HepG2 (cell line): Measurements from ENCODE around the gene CYP19A1. TPM values are rescaled to one million over a fixed set of nuclear protein-coding genes. Genes with fewer than 3 reads are reported as not detected.

Experiments
- ELF1 ChIP-seq: sonication (generic); formaldehyde crosslinking; IDR thresholded peaks from 2 replicates; pipeline ENCODE4 v1.4.0; 2020; ENCODE audit warnings: missing genetic modification reagents
- FOXA3 ChIP-seq: IDR thresholded peaks from 2 replicates; pipeline ENCODE4 v1.6.1; 2016; ENCODE audit warnings: missing genetic modification reagents, missing compliant biosample characterization
- FOXO1 ChIP-seq: sonication (generic); formaldehyde crosslinking; IDR thresholded peaks from 2 replicates; pipeline ENCODE4 v1.4.0; 2020; ENCODE audit warnings: missing genetic modification reagents
- GABPA ChIP-seq, 2 experiments: IDR thresholded peaks; 2 replicates each; pipeline ENCODE4 v1.6.1; 2011 to 2016; ENCODE audit warnings: low read depth in 2 of 2, low read length in 1 of 2, missing biosample characterization in 1 of 2, missing genetic modification characterization in 1 of 2
- HNRNPH1 ChIP-seq: fragments of 200-400 bp; formaldehyde crosslinking; optimal IDR thresholded peaks from 2 replicates; pipeline ENCODE3; 2017; ENCODE audit warnings: mild to moderate bottlenecking, low read depth, low read length
- NFKBIZ ChIP-seq: IDR thresholded peaks from 2 replicates; pipeline ENCODE4 v1.6.1; 2018; ENCODE audit warnings: missing genetic modification reagents, missing compliant biosample characterization
- RFX1 ChIP-seq: fragments of 450-650 bp; IDR thresholded peaks from 2 replicates; pipeline ENCODE4 v1.6.1; 2017
- RNF2 ChIP-seq: fragments of 450-650 bp; conservative IDR thresholded peaks from 2 replicates; pipeline ENCODE4 v1.6.1; 2016; ENCODE audit warnings: low read depth
- SIX4 ChIP-seq: sonication (generic); formaldehyde crosslinking; IDR thresholded peaks from 2 replicates; pipeline ENCODE4 v1.4.0; 2020; ENCODE audit warnings: missing genetic modification reagents
- SRF ChIP-seq: IDR thresholded peaks from 2 replicates; pipeline ENCODE4 v1.6.1; 2011; ENCODE audit warnings: mild to moderate bottlenecking, low read depth, low read length, moderate library complexity
- TGIF2 ChIP-seq: IDR thresholded peaks from 2 replicates; pipeline ENCODE4 v1.6.1; 2016; ENCODE audit warnings: control low read depth, missing compliant biosample characterization
- ZNF629 ChIP-seq: sonication (generic); formaldehyde crosslinking; conservative IDR thresholded peaks from 2 replicates; pipeline ENCODE4 v1.5.0; 2020; ENCODE audit warnings: missing genetic modification reagents
- ZNF674 ChIP-seq: sonication (generic); formaldehyde crosslinking; IDR thresholded peaks from 2 replicates; pipeline ENCODE4 v1.5.0; 2020; ENCODE audit warnings: low read depth, mild to moderate bottlenecking, missing genetic modification reagents
- ZNF75D ChIP-seq: sonication (generic); formaldehyde crosslinking; IDR thresholded peaks from 2 replicates; pipeline ENCODE4 v1.8.1; 2023; ENCODE audit warnings: missing genetic modification reagents, mild to moderate bottlenecking, borderline replicate concordance
- ZSCAN22 ChIP-seq: sonication (generic); formaldehyde crosslinking; IDR thresholded peaks from 2 replicates; pipeline ENCODE4 v1.4.0; 2020; ENCODE audit warnings: mild to moderate bottlenecking, missing genetic modification reagents
- polyA plus RNA-seq, 8 experiments: library from polyadenylated mRNA; depleted of rRNA in 3 of 8; stranded (reverse) in 7 of 8; unstranded in 1 of 8; fragments of >200 nt; fragmentation: Illumina TruSeq in 4 of 8; extraction: Trizol in 4 of 8; gene quantifications; 2 replicates each; pipeline versions ENCODE4 v1.2.1 to v1.2.3, GENCODE V29; 2011 to 2016; ENCODE audit warnings: low read depth in 4 of 8, missing spikeins in 1 of 8, mixed read lengths in 1 of 8; ENCODE audit not compliant: insufficient read depth in 1 of 8
- total RNA-seq, 5 experiments: library from RNA; depleted of rRNA; stranded (reverse); fragments of >200 nt; fragmentation: Illumina TruSeq; extraction: Trizol; gene quantifications; 2 replicates each; pipeline ENCODE4 v1.2.3, GENCODE V29; 2016; ENCODE audit warnings: low read depth in 1 of 5
- TF ChIP-seq, protein P1 (sequence below): sonication (generic); formaldehyde crosslinking; IDR thresholded peaks from 2 replicates; pipeline ENCODE4 v1.9.0; 2021; ENCODE audit warnings: missing genetic modification reagents, mild to moderate bottlenecking, borderline replicate concordance
- TF ChIP-seq, protein P2 (sequence below): sonication (generic); formaldehyde crosslinking; IDR thresholded peaks from 2 replicates; pipeline ENCODE4 v1.5.0; 2020; ENCODE audit warnings: mild to moderate bottlenecking, missing genetic modification reagents, borderline replicate concordance
- TF ChIP-seq, protein P3 (sequence below): sonication (generic); formaldehyde crosslinking; IDR thresholded peaks from 2 replicates; pipeline ENCODE4 v1.9.0; 2022; ENCODE audit warnings: missing genetic modification reagents, mild to moderate bottlenecking, borderline replicate concordance

Gene CYP19A1
- total and polyA plus RNA-seq, 2 of the 13 experiments (the other 11 are each of a cell fraction or from before 2014, with no cell fraction given) = 10.9 to 23.0 TPM

DNA sequence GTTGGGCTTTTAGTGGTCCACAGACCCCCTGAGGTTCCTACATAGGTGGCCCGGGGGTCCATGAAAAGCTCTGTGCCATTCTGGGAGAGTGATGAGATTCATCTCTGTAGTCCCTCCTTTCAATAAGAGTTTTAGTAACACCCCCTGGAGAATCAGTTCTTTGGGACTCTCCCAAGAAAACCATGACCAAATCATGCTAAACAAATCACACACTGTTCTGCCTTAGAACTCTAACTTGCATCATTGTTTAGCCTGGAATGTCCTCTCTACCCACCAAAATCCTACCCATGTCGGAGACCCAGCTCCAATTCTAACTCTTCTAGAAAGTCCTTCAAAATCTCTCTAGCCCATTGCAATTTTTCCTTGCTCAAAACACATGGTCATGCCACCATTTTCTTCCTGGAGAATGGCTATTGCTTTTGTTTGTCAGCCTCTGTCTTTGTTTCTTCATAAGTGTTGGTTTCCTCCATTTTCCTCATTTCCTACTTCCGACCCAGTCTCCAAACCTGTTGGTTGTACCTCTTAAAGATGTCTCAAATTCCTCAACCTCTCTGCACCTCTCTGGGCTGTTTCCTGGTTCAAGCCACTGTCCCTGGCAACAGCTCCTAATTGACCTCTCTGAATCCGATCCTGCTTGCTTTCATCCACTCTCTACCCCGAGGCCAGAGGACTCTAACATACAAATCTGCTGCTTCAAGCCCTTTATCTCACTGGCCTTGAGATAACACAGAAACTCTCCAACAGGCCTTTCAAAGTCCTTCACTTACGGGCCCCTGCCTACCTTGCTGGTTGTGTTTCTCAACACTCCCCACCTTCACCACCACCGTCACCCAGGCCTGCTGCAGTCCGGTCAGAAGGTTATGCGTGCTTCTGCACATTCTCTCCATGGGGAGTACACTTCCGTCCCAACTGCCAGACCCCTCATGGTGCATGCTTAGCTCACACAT is 23.7 kb downstream of the CYP19A1 start (continued):
- TF ChIP-seq, protein P1, sequence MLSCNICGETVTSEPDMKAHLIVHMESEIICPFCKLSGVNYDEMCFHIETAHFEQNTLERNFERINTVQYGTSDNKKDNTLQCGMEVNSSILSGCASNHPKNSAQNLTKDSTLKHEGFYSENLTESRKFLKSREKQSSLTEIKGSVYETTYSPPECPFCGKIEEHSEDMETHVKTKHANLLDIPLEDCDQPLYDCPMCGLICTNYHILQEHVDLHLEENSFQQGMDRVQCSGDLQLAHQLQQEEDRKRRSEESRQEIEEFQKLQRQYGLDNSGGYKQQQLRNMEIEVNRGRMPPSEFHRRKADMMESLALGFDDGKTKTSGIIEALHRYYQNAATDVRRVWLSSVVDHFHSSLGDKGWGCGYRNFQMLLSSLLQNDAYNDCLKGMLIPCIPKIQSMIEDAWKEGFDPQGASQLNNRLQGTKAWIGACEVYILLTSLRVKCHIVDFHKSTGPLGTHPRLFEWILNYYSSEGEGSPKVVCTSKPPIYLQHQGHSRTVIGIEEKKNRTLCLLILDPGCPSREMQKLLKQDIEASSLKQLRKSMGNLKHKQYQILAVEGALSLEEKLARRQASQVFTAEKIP (CRISPR knock-in tag) = no peak
- TF ChIP-seq SRF (peak; percentile 7; the same call in 1 of the 2 replicates), HNRNPH1 (no peak), ZNF674 (CRISPR knock-in tag) (no peak), RNF2 (no peak), FOXO1 (CRISPR knock-in tag) (peak; percentile 62; the same call in 1 of the 2 replicates), FOXA3 (CRISPR knock-in tag) (peak; percentile 48; the same call in 1 of the 2 replicates), SIX4 (CRISPR knock-in tag) (no peak), ZNF629 (CRISPR knock-in tag) (peak; percentile 82), TGIF2 (CRISPR knock-in tag) (no peak; the same call in 1 of the 2 replicates), NFKBIZ (CRISPR knock-in tag) (0 out of 2 replicates have a peak, but pooled peaks have one; percentile 76), ZSCAN22 (CRISPR knock-in tag) (no peak), RFX1 (no peak), ELF1 (CRISPR knock-in tag) (peak; percentile 38), GABPA (IDR thresholded peaks at IDR 0.05; ENCODE audit: low read depth, low read length) (no peak), GABPA (CRISPR knock-in tag; IDR thresholded peaks at IDR 0.05; ENCODE audit: low read depth) (peak; percentile 36; the same call in 1 of the 2 replicates), ZNF75D (CRISPR knock-in tag) (no peak)
- TF ChIP-seq, protein P2, sequence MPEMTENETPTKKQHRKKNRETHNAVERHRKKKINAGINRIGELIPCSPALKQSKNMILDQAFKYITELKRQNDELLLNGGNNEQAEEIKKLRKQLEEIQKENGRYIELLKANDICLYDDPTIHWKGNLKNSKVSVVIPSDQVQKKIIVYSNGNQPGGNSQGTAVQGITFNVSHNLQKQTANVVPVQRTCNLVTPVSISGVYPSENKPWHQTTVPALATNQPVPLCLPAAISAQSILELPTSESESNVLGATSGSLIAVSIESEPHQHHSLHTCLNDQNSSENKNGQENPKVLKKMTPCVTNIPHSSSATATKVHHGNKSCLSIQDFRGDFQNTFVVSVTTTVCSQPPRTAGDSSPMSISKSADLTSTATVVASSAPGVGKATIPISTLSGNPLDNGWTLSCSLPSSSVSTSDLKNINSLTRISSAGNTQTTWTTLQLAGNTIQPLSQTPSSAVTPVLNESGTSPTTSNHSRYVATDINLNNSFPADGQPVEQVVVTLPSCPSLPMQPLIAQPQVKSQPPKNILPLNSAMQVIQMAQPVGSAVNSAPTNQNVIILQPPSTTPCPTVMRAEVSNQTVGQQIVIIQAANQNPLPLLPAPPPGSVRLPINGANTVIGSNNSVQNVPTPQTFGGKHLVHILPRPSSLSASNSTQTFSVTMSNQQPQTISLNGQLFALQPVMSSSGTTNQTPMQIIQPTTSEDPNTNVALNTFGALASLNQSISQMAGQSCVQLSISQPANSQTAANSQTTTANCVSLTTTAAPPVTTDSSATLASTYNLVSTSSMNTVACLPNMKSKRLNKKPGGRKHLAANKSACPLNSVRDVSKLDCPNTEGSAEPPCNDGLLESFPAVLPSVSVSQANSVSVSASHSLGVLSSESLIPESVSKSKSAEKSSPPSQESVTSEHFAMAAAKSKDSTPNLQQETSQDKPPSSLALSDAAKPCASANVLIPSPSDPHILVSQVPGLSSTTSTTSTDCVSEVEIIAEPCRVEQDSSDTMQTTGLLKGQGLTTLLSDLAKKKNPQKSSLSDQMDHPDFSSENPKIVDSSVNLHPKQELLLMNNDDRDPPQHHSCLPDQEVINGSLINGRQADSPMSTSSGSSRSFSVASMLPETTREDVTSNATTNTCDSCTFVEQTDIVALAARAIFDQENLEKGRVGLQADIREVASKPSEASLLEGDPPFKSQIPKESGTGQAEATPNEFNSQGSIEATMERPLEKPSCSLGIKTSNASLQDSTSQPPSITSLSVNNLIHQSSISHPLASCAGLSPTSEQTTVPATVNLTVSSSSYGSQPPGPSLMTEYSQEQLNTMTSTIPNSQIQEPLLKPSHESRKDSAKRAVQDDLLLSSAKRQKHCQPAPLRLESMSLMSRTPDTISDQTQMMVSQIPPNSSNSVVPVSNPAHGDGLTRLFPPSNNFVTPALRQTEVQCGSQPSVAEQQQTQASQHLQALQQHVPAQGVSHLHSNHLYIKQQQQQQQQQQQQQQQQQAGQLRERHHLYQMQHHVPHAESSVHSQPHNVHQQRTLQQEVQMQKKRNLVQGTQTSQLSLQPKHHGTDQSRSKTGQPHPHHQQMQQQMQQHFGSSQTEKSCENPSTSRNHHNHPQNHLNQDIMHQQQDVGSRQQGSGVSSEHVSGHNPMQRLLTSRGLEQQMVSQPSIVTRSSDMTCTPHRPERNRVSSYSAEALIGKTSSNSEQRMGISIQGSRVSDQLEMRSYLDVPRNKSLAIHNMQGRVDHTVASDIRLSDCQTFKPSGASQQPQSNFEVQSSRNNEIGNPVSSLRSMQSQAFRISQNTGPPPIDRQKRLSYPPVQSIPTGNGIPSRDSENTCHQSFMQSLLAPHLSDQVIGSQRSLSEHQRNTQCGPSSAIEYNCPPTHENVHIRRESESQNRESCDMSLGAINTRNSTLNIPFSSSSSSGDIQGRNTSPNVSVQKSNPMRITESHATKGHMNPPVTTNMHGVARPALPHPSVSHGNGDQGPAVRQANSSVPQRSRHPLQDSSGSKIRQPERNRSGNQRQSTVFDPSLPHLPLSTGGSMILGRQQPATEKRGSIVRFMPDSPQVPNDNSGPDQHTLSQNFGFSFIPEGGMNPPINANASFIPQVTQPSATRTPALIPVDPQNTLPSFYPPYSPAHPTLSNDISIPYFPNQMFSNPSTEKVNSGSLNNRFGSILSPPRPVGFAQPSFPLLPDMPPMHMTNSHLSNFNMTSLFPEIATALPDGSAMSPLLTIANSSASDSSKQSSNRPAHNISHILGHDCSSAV (CRISPR knock-in tag) = no peak
- TF ChIP-seq, protein P3, sequence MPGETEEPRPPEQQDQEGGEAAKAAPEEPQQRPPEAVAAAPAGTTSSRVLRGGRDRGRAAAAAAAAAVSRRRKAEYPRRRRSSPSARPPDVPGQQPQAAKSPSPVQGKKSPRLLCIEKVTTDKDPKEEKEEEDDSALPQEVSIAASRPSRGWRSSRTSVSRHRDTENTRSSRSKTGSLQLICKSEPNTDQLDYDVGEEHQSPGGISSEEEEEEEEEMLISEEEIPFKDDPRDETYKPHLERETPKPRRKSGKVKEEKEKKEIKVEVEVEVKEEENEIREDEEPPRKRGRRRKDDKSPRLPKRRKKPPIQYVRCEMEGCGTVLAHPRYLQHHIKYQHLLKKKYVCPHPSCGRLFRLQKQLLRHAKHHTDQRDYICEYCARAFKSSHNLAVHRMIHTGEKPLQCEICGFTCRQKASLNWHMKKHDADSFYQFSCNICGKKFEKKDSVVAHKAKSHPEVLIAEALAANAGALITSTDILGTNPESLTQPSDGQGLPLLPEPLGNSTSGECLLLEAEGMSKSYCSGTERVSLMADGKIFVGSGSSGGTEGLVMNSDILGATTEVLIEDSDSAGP (CRISPR knock-in tag) = peak; percentile 52; the same call in 1 of the 2 replicates
